Common myeloid progenitor, CD34-positive (primary cell): Measurements from ENCODE around the gene SLC12A9.

Experiments used
- CTCF ChIA-PET: fragments of 350-600 bp; sonication (Branson Sonifier 250); formaldehyde crosslinking; loops from one replicate; lab custom pipeline; 2021; ENCODE audit warnings: antibody characterized with exemption; lab: Charles Lee
- POLR2A ChIA-PET: fragments of 350-600 bp; sonication (Branson Sonifier 250); formaldehyde crosslinking; loops from one replicate; lab custom pipeline; 2021; ENCODE audit warnings: antibody characterized with exemption; lab: Charles Lee
- DNase-seq, 3 donors: peaks; one replicate each; pipeline versions ENCODE4 v3.0.0 to v3.0.0-alpha.2; 2013
- H3K27ac ChIP-seq, 2 experiments: 1 replicate in 1 of 2; 2 replicates in 1 of 2; pipeline ENCODE4 v1.7.0; 2013; ENCODE audit warnings: inconsistent platforms in 2 of 2, low read length in 2 of 2, mild to moderate bottlenecking in 2 of 2, low read depth in 1 of 2, moderate library complexity in 1 of 2; ENCODE audit not compliant: severe bottlenecking in 2 of 2, insufficient read depth in 1 of 2, poor library complexity in 1 of 2
- H3K27me3 ChIP-seq, 5 experiments: replicated peaks in 2 of 5; 1 replicate in 3 of 5; 2 replicates in 2 of 5; pipeline versions ENCODE4 v1.6.1 to v1.7.0; 2013; ENCODE audit warnings: low read length in 4 of 5, mild to moderate bottlenecking in 2 of 5, moderate library complexity in 2 of 5, inconsistent platforms in 1 of 5; ENCODE audit not compliant: insufficient read depth in 5 of 5, control insufficient read depth in 4 of 5
- H3K36me3 ChIP-seq, 4 experiments: 1 replicate in 2 of 4; 2 replicates in 2 of 4; pipeline versions ENCODE4 v1.6.1 to v1.7.0; 2013; ENCODE audit warnings: low read length in 3 of 4, control low read depth in 1 of 4, mild to moderate bottlenecking in 1 of 4; ENCODE audit not compliant: control insufficient read depth in 4 of 4, insufficient read depth in 4 of 4
- H3K4me1 ChIP-seq, 4 experiments: 1 replicate in 3 of 4; 2 replicates in 1 of 4; pipeline versions ENCODE4 v1.6.1 to v1.7.1; 2013; ENCODE audit warnings: low read length in 3 of 4, mild to moderate bottlenecking in 3 of 4, control low read depth in 1 of 4, inconsistent platforms in 1 of 4, moderate library complexity in 1 of 4; ENCODE audit not compliant: control insufficient read depth in 4 of 4, insufficient read depth in 4 of 4; ENCODE audit errors: control extremely low read depth in 1 of 4
- H3K4me3 ChIP-seq, 7 experiments: 1 replicate in 4 of 7; 2 replicates in 3 of 7; pipeline versions ENCODE4 v1.5.1 to v1.7.0; 2013; ENCODE audit warnings: mild to moderate bottlenecking in 7 of 7, low read length in 6 of 7, moderate library complexity in 6 of 7, inconsistent platforms in 2 of 7, low read depth in 2 of 7, control low read depth in 1 of 7; ENCODE audit not compliant: insufficient read depth in 4 of 7, control insufficient read depth in 1 of 7; ENCODE audit errors: extremely low read depth in 1 of 7
- H3K9me3 ChIP-seq, 5 experiments: 1 replicate in 4 of 5; 2 replicates in 1 of 5; pipeline versions ENCODE4 v1.6.1 to v1.7.1; 2013; ENCODE audit warnings: low read length in 4 of 5, mild to moderate bottlenecking in 2 of 5, inconsistent platforms in 1 of 5, low read depth in 1 of 5, moderate library complexity in 1 of 5; ENCODE audit not compliant: control insufficient read depth in 4 of 5, insufficient read depth in 2 of 5; ENCODE audit errors: control extremely low read depth in 1 of 5
- WGBS: methylation state at CpG from one replicate; pipeline ENCODE4 v1.1.5; 2013; ENCODE audit not compliant: insufficient coverage; 5-methylcytosine and 5-hydroxymethylcytosine counted together

SLC12A9 gene

DNA sequence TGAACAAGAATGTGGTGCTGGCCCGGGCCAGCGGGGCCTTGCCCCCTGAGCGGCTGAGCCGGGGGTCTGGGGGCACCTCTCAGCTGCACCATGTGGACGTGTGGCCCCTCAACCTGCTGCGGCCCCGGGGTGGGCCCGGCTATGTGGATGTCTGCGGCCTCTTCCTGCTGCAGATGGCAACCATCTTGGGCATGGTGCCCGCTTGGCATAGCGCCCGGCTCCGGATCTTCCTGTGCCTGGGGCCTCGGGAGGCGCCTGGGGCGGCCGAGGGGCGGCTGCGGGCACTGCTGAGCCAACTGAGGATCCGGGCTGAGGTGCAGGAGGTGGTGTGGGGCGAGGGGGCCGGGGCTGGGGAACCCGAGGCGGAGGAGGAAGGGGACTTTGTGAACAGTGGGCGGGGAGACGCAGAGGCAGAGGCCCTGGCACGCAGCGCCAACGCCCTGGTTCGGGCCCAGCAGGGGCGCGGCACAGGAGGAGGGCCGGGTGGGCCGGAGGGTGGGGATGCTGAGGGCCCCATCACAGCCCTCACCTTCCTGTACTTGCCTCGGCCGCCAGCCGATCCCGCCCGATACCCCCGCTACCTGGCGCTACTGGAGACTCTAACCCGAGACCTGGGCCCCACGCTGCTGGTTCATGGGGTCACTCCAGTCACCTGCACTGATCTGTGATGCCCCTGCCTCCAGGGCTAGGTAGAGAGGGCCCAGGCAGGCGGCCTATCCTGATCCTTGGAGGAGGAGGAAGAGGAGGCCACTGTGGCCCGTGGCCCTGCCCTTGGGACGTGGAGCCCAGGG is 13.6 kb downstream of the SLC12A9 start:
- DNase-seq, result peak; percentile 78 to 91 (median 88)
- Histone ChIP-seq H3K4me1 (peaks cover 0 to 75% (median 43%) of the 10 kb centered on the region in 4 experiments), H3K9me3 (no peaks in the 10 kb centered on the region), H3K36me3 (peaks cover 7 to 25% (median 13%) of the 10 kb centered on the region in 4 experiments), H3K27ac (peak overlapping the region in 1 of 2 experiments; percentile 91), H3K27me3 (no peaks in the 10 kb centered on the region), H3K4me3 (peak overlapping the region in 4 of 7 experiments; percentile 64 to 87 (median 81))
- 4% methylated on average over 33 of the region's 46 CpGs for WGBS
- POLR2A ChIA-PET, result interaction anchor here (0.6 kb wide), 1 partner anchor 269 kb away, joined by 5 read pairs; no protein-coding TSS in a partner anchor
- CTCF ChIA-PET, result no interaction called here

DNA sequence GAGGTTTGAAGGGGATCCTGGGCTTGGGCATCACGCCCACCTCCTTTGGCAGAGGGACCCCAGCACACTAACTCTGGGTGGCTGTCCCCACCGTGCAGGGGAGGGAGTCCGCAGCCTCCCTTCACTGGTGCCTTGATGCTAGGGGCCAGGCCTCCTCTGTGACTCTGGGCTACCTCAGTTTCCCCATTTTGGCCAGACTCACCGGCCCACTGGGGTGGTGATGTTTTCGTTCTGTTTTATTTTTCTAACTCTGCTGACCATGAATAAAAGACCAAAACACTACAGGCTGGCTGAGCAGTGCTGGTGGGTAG is 14.2 kb downstream of the SLC12A9 start:
- H3K36me3 ChIP-seq, result peaks cover 7 to 27% (median 11%) of the 10 kb centered on the region in 4 experiments
- peak overlapping the region in 5 of 7 experiments; percentile 64 to 88 (median 85) for H3K4me3 ChIP-seq
- 53% methylated on average over 3 of the region's 5 CpGs for WGBS
- peak overlapping the region in 1 of 2 experiments; percentile 91 for H3K27ac ChIP-seq
- DNase-seq, result no peak
- ChIA-PET CTCF (interaction anchor here (0.7 kb wide), 1 partner anchor 14 kb away, joined by 3 read pairs; the partner anchor contains the start of gene SLC12A9), POLR2A (interaction anchor here (0.6 kb wide), 1 partner anchor 269 kb away, joined by 5 read pairs; no protein-coding TSS in a partner anchor)
- H3K27me3 ChIP-seq, result no peaks in the 10 kb centered on the region
- no peaks in the 10 kb centered on the region for H3K9me3 ChIP-seq
- peaks cover 0 to 73% (median 43%) of the 10 kb centered on the region in 4 experiments for H3K4me1 ChIP-seq

DNA sequence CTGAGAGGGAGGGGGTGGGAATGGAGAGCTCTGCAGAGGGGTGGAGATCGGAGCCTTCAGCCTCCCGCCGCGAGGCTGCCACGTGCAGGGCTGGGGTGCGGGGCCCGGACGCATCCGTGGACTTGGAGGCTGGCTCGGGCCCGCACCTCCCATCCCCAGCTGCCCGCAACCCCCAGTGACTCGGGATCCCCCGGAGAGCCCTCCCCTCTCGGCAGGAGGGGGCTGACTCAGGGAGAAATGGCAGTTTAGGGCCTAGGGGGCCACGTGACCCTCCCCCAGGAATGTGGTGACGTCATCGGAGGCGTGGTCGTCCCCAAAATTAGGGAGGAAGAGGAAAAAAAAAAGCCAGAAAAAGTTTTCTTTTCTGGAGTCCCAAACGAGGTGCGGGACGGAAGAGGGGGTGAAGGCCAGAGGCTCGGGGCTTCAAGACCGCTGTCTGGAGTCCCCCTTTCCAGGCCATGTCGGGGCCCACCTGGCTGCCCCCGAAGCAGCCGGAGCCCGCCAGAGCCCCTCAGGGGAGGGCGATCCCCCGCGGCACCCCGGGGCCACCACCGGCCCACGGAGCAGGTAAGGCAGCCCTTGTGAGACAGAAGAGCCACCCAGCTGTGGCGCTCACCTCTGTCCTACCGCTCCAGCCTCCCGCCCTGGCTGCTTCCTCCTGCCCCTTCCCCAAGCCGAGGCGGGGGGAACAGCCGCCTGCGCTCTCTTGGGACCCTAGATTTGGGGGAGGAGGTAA is 14.7 kb downstream of the SLC12A9 start, which contains the start of gene TRIP6:
Gene TRIP6, plus strand, starts transcription at position 348 of the 736 bp plus-strand sequence. Its CDS starts 111 bp downstream, at position 459.
- H3K4me3 ChIP-seq, result peak within 1 kb of the TSS; percentile 45 to 88 (median 77)
- peaks cover 0 to 70% (median 41%) of the 10 kb centered on the region in 4 experiments for H3K4me1 ChIP-seq
- peak within 1 kb of the TSS; percentile 84 to 91 for H3K27ac ChIP-seq
- no peaks in the 10 kb centered on the region for H3K9me3 ChIP-seq
- no peaks in the 10 kb centered on the region for H3K27me3 ChIP-seq
- H3K36me3 ChIP-seq, result peaks cover 7 to 29% (median 13%) of the 10 kb centered on the region in 4 experiments
- peak; percentile 75 to 91 (median 84) for DNase-seq
- WGBS, result 0% methylated on average over 21 of the region's 42 CpGs
- CTCF ChIA-PET, result interaction anchor here (0.7 kb wide), 1 partner anchor 15 kb away, joined by 3 read pairs; the partner anchor contains the start of gene SLC12A9
- POLR2A ChIA-PET, result interaction anchor here (0.6 kb wide), 1 partner anchor 268 kb away, joined by 5 read pairs; no protein-coding TSS in a partner anchor

DNA sequence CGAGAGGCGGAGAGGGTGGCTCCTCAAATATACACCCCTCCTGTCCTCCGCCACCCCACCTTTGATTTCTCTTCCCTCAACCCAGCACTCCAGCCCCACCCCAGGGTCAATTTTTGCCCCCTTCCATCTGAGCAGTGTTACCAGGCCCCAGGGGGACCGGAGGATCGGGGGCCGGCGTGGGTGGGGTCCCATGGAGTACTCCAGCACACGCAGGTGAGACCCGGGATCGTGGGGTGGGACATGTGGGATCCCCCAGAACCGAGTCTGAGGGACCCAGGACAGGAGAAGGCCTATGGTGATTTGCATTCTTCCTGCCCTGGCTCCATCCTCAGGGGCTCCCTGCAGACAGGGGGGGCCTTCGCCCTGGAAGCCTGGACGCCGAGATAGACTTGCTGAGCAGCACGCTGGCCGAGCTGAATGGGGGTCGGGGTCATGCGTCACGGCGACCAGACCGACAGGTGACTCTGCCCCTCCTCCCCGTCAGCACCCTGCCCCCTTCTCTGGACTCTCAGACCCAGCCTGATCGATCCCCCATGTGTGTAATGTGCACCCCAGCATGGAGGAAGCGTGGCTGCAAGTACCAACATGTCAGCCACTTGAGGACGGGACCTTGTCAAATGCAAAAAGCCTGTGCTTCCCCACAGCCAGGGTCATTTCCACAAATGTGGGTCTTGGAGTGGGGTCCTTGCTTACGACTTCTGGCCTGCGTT is 15.4 kb downstream of the SLC12A9 start:
- H3K36me3 ChIP-seq, result peaks cover 3 to 30% (median 16%) of the 10 kb centered on the region in 4 experiments
- peak overlapping the region; percentile 45 to 88 (median 77) for H3K4me3 ChIP-seq
- DNase-seq, result no peak
- no peaks in the 10 kb centered on the region for H3K9me3 ChIP-seq
- ChIA-PET POLR2A (no interaction called here), CTCF (no interaction called here)
- H3K27ac ChIP-seq, result peak overlapping the region; percentile 84 to 91
- peaks cover 0 to 63% (median 37%) of the 10 kb centered on the region in 4 experiments for H3K4me1 ChIP-seq
- 35% methylated on average over 24 of the region's 27 CpGs for WGBS
- no peaks in the 10 kb centered on the region for H3K27me3 ChIP-seq

DNA sequence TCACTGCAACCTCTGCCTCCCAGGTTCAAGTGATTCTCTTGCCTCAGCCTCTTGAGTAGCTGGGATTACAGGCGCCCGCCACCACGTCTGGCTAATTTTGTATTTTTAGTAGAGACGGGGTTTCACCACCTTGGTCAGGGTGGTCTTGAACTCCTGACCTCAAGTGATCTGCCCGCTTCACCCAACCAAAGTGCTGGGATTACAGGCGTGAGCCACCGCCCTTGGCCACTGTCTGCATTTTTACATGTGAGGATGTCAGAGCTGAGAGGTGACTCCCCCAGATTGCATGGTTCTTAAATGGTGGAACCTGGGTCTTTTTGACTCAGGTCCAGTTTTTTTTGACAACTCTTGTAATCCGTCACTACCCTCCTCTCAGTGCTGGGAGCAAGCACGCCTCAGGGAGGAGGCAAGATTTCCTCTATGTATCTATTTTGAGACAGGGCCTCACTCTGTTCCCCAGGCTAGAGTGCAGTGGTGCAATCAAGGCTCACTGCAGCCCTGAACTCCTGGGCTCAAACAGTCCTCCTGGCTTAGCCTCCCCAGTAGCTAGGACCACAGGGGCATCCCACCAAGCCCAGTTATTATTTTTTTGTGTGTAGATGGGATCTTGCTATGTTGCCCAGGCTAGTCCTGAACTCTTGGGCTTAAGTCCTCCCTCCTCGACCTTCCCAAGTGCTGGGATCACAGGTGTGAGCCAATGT is 21.2 kb downstream of the SLC12A9 start:
- Histone ChIP-seq H3K9me3 (no peaks in the 10 kb centered on the region), H3K36me3 (peaks cover 2 to 55% (median 30%) of the 10 kb centered on the region in 4 experiments), H3K4me1 (peaks cover 8 to 31% (median 20%) of the 10 kb centered on the region in 4 experiments), H3K4me3 (peak overlapping the region in 4 of 7 experiments; percentile 79 to 97 (median 88)), H3K27me3 (no peaks in the 10 kb centered on the region), H3K27ac (peak overlapping the region in 1 of 2 experiments; percentile 92)
- CTCF ChIA-PET, result interaction anchor here (1.0 to 3.5 kb wide), 3 partner anchors 13 to 20 kb away, joined by 3 to 20 read pairs (median 4); no protein-coding TSS in a partner anchor
- 90% methylated on average over 7 of the region's 10 CpGs for whole genome bisulfite sequencing
- DNase-seq, result no peak
- POLR2A ChIA-PET, result interaction anchor here (0.7 to 1.3 kb wide), 2 partner anchors 9 to 270 kb away, joined by 3 to 7 read pairs; no protein-coding TSS in a partner anchor

DNA sequence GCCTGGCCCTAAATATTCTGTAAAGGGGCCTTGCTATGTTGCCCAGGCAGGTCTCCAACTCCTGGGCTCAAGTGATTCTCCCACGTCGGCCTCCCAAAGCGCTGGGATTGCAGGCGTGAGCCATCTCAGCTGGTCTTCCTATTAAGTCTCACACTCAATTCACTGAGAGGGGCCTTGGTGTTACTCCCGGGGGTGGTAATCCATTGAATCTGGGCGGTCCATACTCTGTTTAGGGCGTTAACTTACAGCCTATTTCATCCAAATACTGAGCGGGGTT is 21.7 kb downstream of the SLC12A9 start:
- Histone ChIP-seq H3K9me3 (no peaks in the 10 kb centered on the region), H3K27ac (peak overlapping the region; percentile 82 to 92), H3K36me3 (peaks cover 2 to 60% (median 30%) of the 10 kb centered on the region in 4 experiments), H3K27me3 (no peaks in the 10 kb centered on the region), H3K4me1 (peaks cover 8 to 26% (median 19%) of the 10 kb centered on the region in 4 experiments), H3K4me3 (peak overlapping the region in 6 of 7 experiments; percentile 79 to 97 (median 84))
- CTCF ChIA-PET, result interaction anchor here (1.0 to 3.5 kb wide), 4 partner anchors 13 to 21 kb away, joined by 3 to 20 read pairs (median 6); no protein-coding TSS in a partner anchor
- 93% methylated on average over 8 of the region's 8 CpGs for WGBS
- DNase-seq, result no peak
- POLR2A ChIA-PET, result interaction anchor here (1.3 kb wide), 1 partner anchor 10 kb away, joined by 3 read pairs; no protein-coding TSS in a partner anchor
